Nephron progenitor cell (in vitro differentiated cells): ENCODE data around the gene PRPH2.
A peak's percentile ranks its signal among the peaks of the same experiment; 100 is the strongest.

Experiments
- DNase-seq: peaks from one replicate; pipeline ENCODE4 v3.0.0; 2021
- H3K27ac Mint-ChIP-seq: 2 replicates; pipeline ENCODE4 v1.8.0; 2021; ENCODE audit warnings: mild to moderate bottlenecking, moderate library complexity, mixed read lengths
- H3K27me3 Mint-ChIP-seq: 2 replicates; pipeline ENCODE4 v1.8.0; 2021; ENCODE audit warnings: mild to moderate bottlenecking, low read depth, mixed read lengths; ENCODE audit not compliant: poor library complexity
- H3K36me3 Mint-ChIP-seq: 2 replicates; pipeline ENCODE4 v1.8.0; 2021; ENCODE audit warnings: low read depth, mixed read lengths
- H3K4me1 Mint-ChIP-seq: 2 replicates; pipeline ENCODE4 v1.8.0; 2021; ENCODE audit warnings: mixed read lengths
- H3K4me3 Mint-ChIP-seq: 2 replicates; pipeline ENCODE4 v1.8.0; 2021; ENCODE audit warnings: mild to moderate bottlenecking, moderate library complexity, mixed read lengths
- H3K9me3 Mint-ChIP-seq: 2 replicates; pipeline ENCODE4 v1.8.0; 2021; ENCODE audit warnings: mild to moderate bottlenecking, moderate library complexity, mixed read lengths
- CTCF ChIP-seq: fragments of 200-600 bp; sonication (generic); IDR thresholded peaks from 2 replicates; pipeline ENCODE4 v1.5.0; 2021; ENCODE audit warnings: antibody characterized with exemption

The PRPH2 gene

DNA sequence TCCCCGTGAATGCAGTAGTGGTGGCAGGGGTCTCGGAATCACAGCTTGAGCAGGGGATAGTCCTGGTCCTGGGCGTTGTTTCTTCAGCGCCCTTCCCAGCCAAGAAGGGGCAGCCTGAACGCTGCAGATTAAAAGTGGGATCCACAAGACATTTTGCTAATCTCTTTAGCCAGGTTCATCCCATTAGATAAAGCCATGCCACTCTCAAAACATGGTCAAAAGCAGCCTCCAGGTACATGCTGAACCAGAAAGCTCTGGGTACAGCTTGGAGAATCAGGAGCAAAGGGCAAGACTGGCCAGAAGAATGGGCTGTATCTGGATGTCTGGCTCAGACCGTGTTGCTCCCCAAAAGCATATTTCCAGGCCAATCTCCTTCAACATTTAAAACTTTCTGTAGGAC lies at the start of gene PRPH2:
Gene PRPH2 (minus strand): TSS at position 101 of the 400 bp plus-strand sequence. CDS start 263 bp downstream, outside the sequence.
- DNase-seq, result no peak
- TF ChIP-seq CTCF, result no peak
- Mint-ChIP-seq H3K36me3 (no peaks in the 10 kb centered on the region), H3K27ac (no peak within 1 kb of the TSS), H3K27me3 (peaks cover 50% of the 10 kb centered on the region), H3K9me3 (no peaks in the 10 kb centered on the region), H3K4me1 (peaks cover 7% of the 10 kb centered on the region), H3K4me3 (no peak within 1 kb of the TSS)

- H3K4me1 Mint-ChIP-seq, result peaks cover 30% of the 10 kb centered on the region
- TF ChIP-seq CTCF, result no peak
- no peak for DNase-seq
- peak overlapping the region; percentile 62 for H3K4me3 Mint-ChIP-seq
- H3K36me3 Mint-ChIP-seq, result no peaks in the 10 kb centered on the region
- H3K27ac Mint-ChIP-seq, result no peak overlapping the region
- peaks cover 36% of the 10 kb centered on the region for H3K27me3 Mint-ChIP-seq
- no peaks in the 10 kb centered on the region for H3K9me3 Mint-ChIP-seq
These were observed 49.3 kb upstream of the PRPH2 start for GRCh38 chr6:42771741-42772100.

DNA sequence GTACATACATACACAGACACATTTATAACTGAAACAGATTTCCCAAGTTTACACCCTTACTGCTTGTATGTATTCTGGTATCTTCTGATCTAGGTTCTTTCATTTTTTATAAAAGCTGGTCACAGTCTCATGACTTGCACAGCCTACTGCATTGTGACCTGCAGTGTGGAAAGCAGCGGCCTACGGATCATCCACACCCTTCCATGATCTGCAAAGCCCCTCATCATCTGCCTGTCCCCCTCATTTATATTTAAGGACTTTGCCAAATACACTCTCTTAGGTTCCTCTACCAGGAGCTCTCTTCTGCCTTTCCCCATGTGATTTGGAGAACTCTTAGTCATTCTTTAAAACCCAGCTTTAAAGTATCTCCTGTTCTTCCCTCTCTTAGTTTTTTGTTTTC lies 47.4 kb upstream of the PRPH2 start:
- Mint-ChIP-seq H3K9me3 (no peaks in the 10 kb centered on the region), H3K36me3 (peaks cover 8% of the 10 kb centered on the region), H3K4me1 (peaks cover 39% of the 10 kb centered on the region), H3K4me3 (no peak overlapping the region), H3K27me3 (peaks cover 31% of the 10 kb centered on the region), H3K27ac (no peak overlapping the region)
- no peak for TF ChIP-seq CTCF
- no peak for DNase-seq

DNA sequence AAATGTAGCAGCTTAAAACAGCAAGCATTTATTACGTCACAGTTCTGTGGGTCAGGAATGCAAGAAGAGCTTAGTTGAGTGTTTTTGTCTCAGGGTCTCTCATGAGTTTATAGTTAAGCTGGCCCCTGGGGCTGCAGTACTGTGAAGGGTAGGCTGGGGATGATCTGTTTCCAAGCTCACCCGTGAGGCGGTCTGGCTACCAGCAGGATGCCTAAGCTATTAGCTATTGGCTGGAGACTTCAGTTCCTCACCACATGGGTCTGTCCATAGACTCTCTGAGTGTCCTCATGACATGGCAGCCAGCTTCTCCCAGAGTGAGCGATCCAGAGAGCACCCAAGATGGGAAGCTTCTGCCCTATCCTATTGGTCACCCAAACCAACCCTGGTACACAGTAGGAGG lies 46.7 kb upstream of the PRPH2 start:
- Mint-ChIP-seq H3K4me1 (peaks cover 40% of the 10 kb centered on the region), H3K9me3 (no peaks in the 10 kb centered on the region), H3K27ac (peak overlapping the region; percentile 52), H3K27me3 (peaks cover 27% of the 10 kb centered on the region), H3K4me3 (no peak overlapping the region), H3K36me3 (peaks cover 8% of the 10 kb centered on the region)
- TF ChIP-seq CTCF, result no peak
- no peak for DNase-seq

DNA sequence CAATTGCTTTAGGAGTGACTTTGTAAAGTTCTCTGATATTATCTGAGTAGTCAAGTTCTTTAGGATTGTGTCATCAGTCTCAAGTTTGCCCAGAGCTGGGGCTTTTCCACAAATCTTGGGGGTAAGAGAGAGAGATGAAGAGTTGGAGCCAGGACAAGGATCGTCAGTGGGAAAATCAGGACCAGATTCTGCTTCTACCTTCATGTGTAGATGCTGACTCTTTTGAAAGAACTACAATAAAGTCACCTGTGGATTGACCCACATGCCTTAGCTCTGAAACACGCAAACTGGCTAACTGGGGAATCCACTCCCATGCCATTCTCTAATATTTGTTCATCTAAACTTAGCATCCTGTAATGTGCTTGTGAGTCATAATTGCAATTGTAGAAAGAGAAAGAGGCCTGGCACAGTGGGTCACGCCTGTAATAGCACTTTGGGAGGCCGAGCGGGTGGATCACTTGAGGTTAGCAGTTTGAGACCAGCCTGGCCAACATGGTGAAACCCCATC lies 43.8 kb upstream of the PRPH2 start:
- peaks cover 12% of the 10 kb centered on the region for H3K27me3 Mint-ChIP-seq
- H3K27ac Mint-ChIP-seq, result peak overlapping the region; percentile 28
- DNase-seq, result no peak
- peaks cover 31% of the 10 kb centered on the region for H3K4me1 Mint-ChIP-seq
- H3K36me3 Mint-ChIP-seq, result peaks cover 13% of the 10 kb centered on the region
- H3K9me3 Mint-ChIP-seq, result no peaks in the 10 kb centered on the region
- H3K4me3 Mint-ChIP-seq, result no peak overlapping the region
- TF ChIP-seq CTCF, result no peak

- Mint-ChIP-seq H3K27me3 (peaks cover 6% of the 10 kb centered on the region), H3K9me3 (no peaks in the 10 kb centered on the region), H3K4me3 (no peak overlapping the region), H3K27ac (no peak overlapping the region), H3K36me3 (peaks cover 13% of the 10 kb centered on the region), H3K4me1 (peaks cover 24% of the 10 kb centered on the region)
- TF ChIP-seq CTCF, result no peak
- DNase-seq, result no peak
These were observed 42.7 kb upstream of the PRPH2 start for GRCh38 chr6:42764911-42765648.
